T-cell (primary cell): ENCODE measurements around the gene RNF123. TPM values are rescaled to one million over a fixed set of nuclear protein-coding genes. Genes with fewer than 3 reads are reported as not detected.

Experiments
- ATAC-seq, 4 experiments: fragments of 200-7000 bp in 3 of 4; fragments of 150-1000 bp in 1 of 4; cut with Tn5 transposase; replicated peaks in 1 of 4; 1 replicate in 3 of 4; 2 replicates in 1 of 4; pipeline ENCODE4 v1.10.0; 2021; ENCODE audit warnings: moderate library complexity in 3 of 4, mild to moderate bottlenecking in 2 of 4, moderate number of reproducible peaks in 1 of 4
- CTCF ChIA-PET, 2 donors: fragments of 300-600 bp; sonication (Branson Sonifier 250); formaldehyde crosslinking; loops; one replicate each; lab custom pipeline; 2022; ENCODE audit warnings: antibody characterized with exemption in 2 of 2; lab: Charles Lee
- POLR2A ChIA-PET, 2 donors: fragments of 300-600 bp; sonication (Branson Sonifier 250); formaldehyde crosslinking; loops; one replicate each; lab custom pipeline; 2022; ENCODE audit warnings: antibody characterized with exemption in 2 of 2; lab: Charles Lee
- DNase-seq, 35 experiments: peaks; one replicate each; pipeline versions ENCODE4 v3.0.0 to v3.0.0-alpha.2; 2013 to 2023
- H3K27ac ChIP-seq: one replicate; pipeline ENCODE4 v1.5.1; 2013; ENCODE audit warnings: low read length
- H3K27me3 ChIP-seq, 2 experiments: replicated peaks in 1 of 2; 1 replicate in 1 of 2; 2 replicates in 1 of 2; pipeline versions ENCODE4 v1.6.1 to v1.7.0; 2013; ENCODE audit warnings: low read length in 1 of 2, mixed read lengths in 1 of 2; ENCODE audit not compliant: control insufficient read depth in 2 of 2, insufficient read depth in 2 of 2; ENCODE audit errors: extremely low read depth in 1 of 2
- H3K36me3 ChIP-seq, 2 donors: 1 replicate in 1 of 2; 2 replicates in 1 of 2; pipeline versions ENCODE4 v1.6.1 to v1.7.0; 2013; ENCODE audit warnings: low read length in 1 of 2; ENCODE audit not compliant: control insufficient read depth in 2 of 2, insufficient read depth in 1 of 2; ENCODE audit errors: extremely low read depth in 1 of 2
- H3K4me1 ChIP-seq, 2 experiments: 1 replicate in 1 of 2; 2 replicates in 1 of 2; pipeline versions ENCODE4 v1.6.1 to v1.7.0; 2013; ENCODE audit warnings: low read length in 2 of 2, mixed read lengths in 1 of 2; ENCODE audit not compliant: insufficient read depth in 2 of 2, control insufficient read depth in 1 of 2; ENCODE audit errors: extremely low read depth in 1 of 2
- H3K4me3 ChIP-seq, 2 donors: 1 replicate in 1 of 2; 2 replicates in 1 of 2; pipeline versions ENCODE4 v1.5.1 to v1.7.0; 2013; ENCODE audit warnings: mild to moderate bottlenecking in 2 of 2, low read length in 1 of 2, moderate library complexity in 1 of 2; ENCODE audit not compliant: control insufficient read depth in 1 of 2; ENCODE audit errors: extremely low read depth in 1 of 2
- H3K9me3 ChIP-seq: 2 replicates; pipeline ENCODE4 v1.7.0; 2013
- H3K27ac Mint-ChIP-seq, 2 donors: one replicate each; pipeline ENCODE4 v1.8.0; 2020 to 2021; ENCODE audit warnings: mild to moderate bottlenecking in 2 of 2, mixed read lengths in 2 of 2
- H3K27me3 Mint-ChIP-seq, 2 donors: one replicate each; pipeline ENCODE4 v1.8.0; 2021 to 2022; ENCODE audit warnings: mixed read lengths in 2 of 2
- H3K36me3 Mint-ChIP-seq: one replicate; pipeline ENCODE4 v1.8.0; 2021; ENCODE audit warnings: mixed read lengths
- H3K4me1 Mint-ChIP-seq, 3 donors: one replicate each; pipeline ENCODE4 v1.8.0; 2020 to 2022; ENCODE audit warnings: mixed read lengths in 3 of 3, mild to moderate bottlenecking in 1 of 3
- H3K4me3 Mint-ChIP-seq, 3 donors: one replicate each; pipeline ENCODE4 v1.8.0; 2020 to 2022; ENCODE audit warnings: mild to moderate bottlenecking in 3 of 3, mixed read lengths in 3 of 3, moderate library complexity in 3 of 3
- H3K9me3 Mint-ChIP-seq, 3 donors: one replicate each; pipeline ENCODE4 v1.8.0; 2020 to 2022; ENCODE audit warnings: mixed read lengths in 3 of 3
- WGBS: methylation state at CpG from one replicate; pipeline ENCODE4 v1.1.5; 2013; ENCODE audit warnings: missing lambda C conversion rate; ENCODE audit not compliant: insufficient coverage; 5-methylcytosine and 5-hydroxymethylcytosine counted together
- total RNA-seq, 35 experiments: library from RNA in 6 of 35; stranded (reverse) in 6 of 35; fragments of 120-200 nt in 1 of 35; gene quantifications; one replicate each; pipeline versions ENCODE4 v1.2.1 to v1.2.4 and lab custom pipeline; 2013 to 2026

RNF123 gene
- total RNA-seq, 5 donors from 2014 or later (not counting 1 experiment from before 2014, with no cell fraction given): 40.9 to 79.8 (median 72.8) TPM

DNA sequence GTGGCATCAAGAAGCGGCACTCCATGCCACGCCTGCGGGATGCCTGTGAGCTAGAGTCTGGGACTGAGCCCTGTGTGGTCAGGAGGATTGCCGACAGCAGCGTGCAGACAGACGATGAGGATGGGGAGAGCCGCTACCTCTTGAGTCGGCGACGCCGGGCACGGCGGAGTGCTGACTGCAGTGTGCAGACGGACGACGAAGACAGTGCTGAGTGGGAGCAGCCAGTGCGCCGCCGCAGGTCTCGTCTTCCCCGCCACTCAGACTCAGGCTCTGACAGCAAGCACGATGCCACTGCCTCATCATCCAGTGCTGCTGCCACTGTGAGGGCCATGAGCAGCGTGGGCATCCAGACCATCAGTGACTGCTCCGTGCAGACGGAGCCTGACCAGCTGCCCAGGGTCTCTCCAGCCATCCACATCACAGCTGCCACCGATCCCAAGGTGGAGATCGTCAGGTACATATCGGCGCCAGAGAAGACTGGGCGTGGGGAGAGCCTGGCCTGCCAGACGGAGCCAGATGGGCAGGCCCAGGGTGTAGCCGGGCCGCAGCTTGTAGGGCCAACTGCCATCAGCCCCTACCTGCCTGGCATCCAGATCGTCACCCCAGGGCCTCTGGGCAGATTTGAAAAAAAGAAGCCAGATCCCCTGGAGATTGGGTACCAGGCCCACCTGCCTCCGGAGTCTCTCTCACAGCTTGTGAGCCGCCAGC is 32.0 kb upstream of the RNF123 start:
- Mint-ChIP-seq H3K4me1 (peaks cover 0 to 4% (median 0%) of the 10 kb centered on the region in 3 donors), H3K27ac (no peak overlapping the region), H3K36me3 (no peaks in the 10 kb centered on the region), H3K4me3 (no peak overlapping the region), H3K9me3 (no peaks in the 10 kb centered on the region), H3K27me3 (peaks cover 4 to 17% of the 10 kb centered on the region in 2 donors)
- 91% methylated on average over 36 of the region's 36 CpGs for WGBS
- H3K9me3 ChIP-seq: no peaks in the 10 kb centered on the region
- POLR2A ChIA-PET: no interaction called here
- CTCF ChIA-PET: no interaction called here
- no peaks in the 10 kb centered on the region for H3K36me3 ChIP-seq
- DNase-seq (no peak), ATAC-seq (no peak)
- H3K4me3 ChIP-seq: no peak overlapping the region
- H3K27ac ChIP-seq: no peak overlapping the region
- H3K4me1 ChIP-seq: no peaks in the 10 kb centered on the region
- peaks cover 0 to 35% of the 10 kb centered on the region in 2 experiments for H3K27me3 ChIP-seq

DNA sequence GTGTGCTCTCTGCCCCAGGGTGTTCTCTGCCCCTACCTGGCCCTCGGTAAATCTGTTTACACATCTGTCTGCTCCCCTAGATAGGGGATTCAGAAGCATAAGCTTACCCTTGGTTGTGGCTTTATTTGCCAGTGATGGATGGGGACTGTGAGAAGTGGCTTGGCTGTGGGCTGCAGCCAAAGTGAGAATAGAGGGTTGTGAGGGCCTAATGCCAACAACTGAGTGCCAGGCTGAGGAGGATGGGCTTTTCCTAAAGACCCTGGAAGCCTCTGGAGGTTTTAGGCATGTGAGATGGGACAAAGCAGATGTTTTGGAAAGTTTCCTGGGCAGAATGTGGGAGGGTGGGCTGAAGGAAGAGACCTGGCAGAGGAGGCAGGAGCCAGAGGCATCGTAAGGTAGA is 30.6 kb upstream of the RNF123 start:
- 78% methylated on average over 1 of the region's 2 CpGs for WGBS
- Histone ChIP-seq H3K9me3 (no peaks in the 10 kb centered on the region), H3K4me1 (no peaks in the 10 kb centered on the region), H3K36me3 (no peaks in the 10 kb centered on the region), H3K27me3 (peaks cover 0 to 44% of the 10 kb centered on the region in 2 experiments), H3K27ac (no peak overlapping the region), H3K4me3 (no peak overlapping the region)
- ChIA-PET POLR2A (no interaction called here), CTCF (no interaction called here)
- H3K27ac Mint-ChIP-seq: no peak overlapping the region
- no peaks in the 10 kb centered on the region for H3K9me3 Mint-ChIP-seq
- H3K27me3 Mint-ChIP-seq: peaks cover 4 to 17% of the 10 kb centered on the region in 2 donors
- DNase-seq (no peak), ATAC-seq (no peak)
- no peak overlapping the region for H3K4me3 Mint-ChIP-seq
- H3K4me1 Mint-ChIP-seq: peaks cover 0 to 4% (median 0%) of the 10 kb centered on the region in 3 donors
- no peaks in the 10 kb centered on the region for H3K36me3 Mint-ChIP-seq

DNA sequence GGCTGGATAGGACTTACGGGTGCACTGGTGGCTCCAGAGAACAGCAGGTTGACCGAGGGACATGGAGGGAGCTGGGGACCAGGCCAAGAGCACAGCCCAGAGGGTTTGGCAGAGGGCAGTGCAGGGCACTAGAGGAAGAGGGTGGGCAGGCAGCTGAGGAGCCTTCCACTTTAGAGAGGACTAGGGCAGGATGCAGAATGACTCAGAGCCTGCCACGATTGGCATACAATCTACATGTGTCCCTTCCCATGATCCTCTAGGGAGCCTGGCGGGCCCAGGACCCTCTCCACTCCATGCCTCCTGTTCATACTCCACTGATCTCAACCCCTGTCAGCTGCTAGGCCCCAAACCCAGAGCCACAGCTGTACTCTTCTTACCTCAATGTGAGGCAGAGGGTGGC is 29.6 kb upstream of the RNF123 start:
- peaks cover 4 to 13% of the 10 kb centered on the region in 2 donors for H3K27me3 Mint-ChIP-seq
- Histone ChIP-seq H3K4me1 (no peaks in the 10 kb centered on the region), H3K9me3 (no peaks in the 10 kb centered on the region), H3K4me3 (no peak overlapping the region), H3K27ac (no peak overlapping the region), H3K27me3 (peaks cover 0 to 50% of the 10 kb centered on the region in 2 experiments), H3K36me3 (no peaks in the 10 kb centered on the region)
- no peaks in the 10 kb centered on the region for H3K36me3 Mint-ChIP-seq
- H3K27ac Mint-ChIP-seq: no peak overlapping the region
- POLR2A ChIA-PET: no interaction called here
- no peak for DNase-seq
- CTCF ChIA-PET: no interaction called here
- no peak overlapping the region for H3K4me3 Mint-ChIP-seq
- H3K4me1 Mint-ChIP-seq: peaks cover 0 to 3% (median 0%) of the 10 kb centered on the region in 3 donors
- no peak for ATAC-seq
- no peaks in the 10 kb centered on the region for H3K9me3 Mint-ChIP-seq
- 48% methylated on average over 4 of the region's 4 CpGs for WGBS

DNA sequence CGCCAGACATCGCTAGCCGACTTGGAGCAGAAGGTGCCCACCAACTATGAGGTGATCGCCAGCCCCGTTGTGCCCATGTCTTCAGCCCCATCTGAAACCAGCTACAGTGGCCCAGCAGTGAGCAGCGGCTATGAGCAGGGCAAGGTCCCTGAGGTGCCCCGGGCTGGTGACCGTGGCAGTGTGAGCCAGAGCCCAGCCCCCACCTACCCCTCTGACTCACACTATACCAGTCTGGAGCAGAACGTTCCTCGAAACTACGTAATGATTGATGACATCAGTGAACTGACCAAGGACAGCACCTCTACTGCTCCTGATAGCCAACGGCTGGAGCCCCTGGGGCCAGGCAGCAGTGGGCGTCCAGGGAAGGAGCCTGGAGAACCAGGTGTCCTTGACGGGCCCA is 28.1 kb upstream of the RNF123 start:
- Histone ChIP-seq H3K27ac (no peak overlapping the region), H3K27me3 (peaks cover 0 to 50% of the 10 kb centered on the region in 2 experiments), H3K36me3 (no peaks in the 10 kb centered on the region), H3K4me1 (no peaks in the 10 kb centered on the region), H3K9me3 (no peaks in the 10 kb centered on the region), H3K4me3 (no peak overlapping the region)
- Mint-ChIP-seq H3K27ac (no peak overlapping the region), H3K9me3 (no peaks in the 10 kb centered on the region), H3K27me3 (peaks cover 3 to 10% of the 10 kb centered on the region in 2 donors), H3K36me3 (no peaks in the 10 kb centered on the region), H3K4me3 (no peak overlapping the region), H3K4me1 (peaks cover 0 to 3% (median 0%) of the 10 kb centered on the region in 3 donors)
- ChIA-PET CTCF (no interaction called here), POLR2A (no interaction called here)
- 91% methylated on average over 14 of the region's 14 CpGs for WGBS
- DNase-seq: no peak
- no peak for ATAC-seq

DNA sequence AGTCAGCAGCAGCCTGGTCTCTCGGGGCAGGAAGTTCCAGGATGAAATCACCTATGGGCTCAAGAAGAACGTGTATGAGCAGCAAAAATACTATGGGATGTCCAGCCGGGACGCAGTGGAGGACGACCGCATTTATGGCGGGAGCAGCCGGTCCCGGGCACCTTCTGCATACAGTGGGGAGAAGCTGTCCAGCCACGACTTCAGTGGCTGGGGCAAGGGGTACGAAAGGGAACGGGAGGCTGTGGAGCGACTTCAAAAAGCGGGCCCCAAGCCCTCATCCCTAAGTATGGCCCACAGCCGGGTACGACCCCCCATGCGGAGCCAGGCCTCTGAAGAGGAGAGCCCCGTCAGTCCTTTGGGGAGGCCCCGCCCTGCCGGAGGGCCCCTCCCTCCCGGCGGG is 27.3 kb upstream of the RNF123 start:
- H3K9me3 ChIP-seq: no peaks in the 10 kb centered on the region
- CTCF ChIA-PET: no interaction called here
- no peaks in the 10 kb centered on the region for H3K4me1 ChIP-seq
- Mint-ChIP-seq H3K4me3 (no peak overlapping the region), H3K4me1 (no peaks in the 10 kb centered on the region), H3K36me3 (no peaks in the 10 kb centered on the region), H3K27me3 (peaks cover 0 to 7% of the 10 kb centered on the region in 2 donors), H3K9me3 (no peaks in the 10 kb centered on the region), H3K27ac (no peak overlapping the region)
- no peaks in the 10 kb centered on the region for H3K36me3 ChIP-seq
- no peak overlapping the region for H3K4me3 ChIP-seq
- DNase-seq: no peak
- ATAC-seq: no peak
- peaks cover 0 to 45% of the 10 kb centered on the region in 2 experiments for H3K27me3 ChIP-seq
- POLR2A ChIA-PET: no interaction called here
- WGBS: 86% methylated on average over 19 of the region's 22 CpGs
- H3K27ac ChIP-seq: no peak overlapping the region

DNA sequence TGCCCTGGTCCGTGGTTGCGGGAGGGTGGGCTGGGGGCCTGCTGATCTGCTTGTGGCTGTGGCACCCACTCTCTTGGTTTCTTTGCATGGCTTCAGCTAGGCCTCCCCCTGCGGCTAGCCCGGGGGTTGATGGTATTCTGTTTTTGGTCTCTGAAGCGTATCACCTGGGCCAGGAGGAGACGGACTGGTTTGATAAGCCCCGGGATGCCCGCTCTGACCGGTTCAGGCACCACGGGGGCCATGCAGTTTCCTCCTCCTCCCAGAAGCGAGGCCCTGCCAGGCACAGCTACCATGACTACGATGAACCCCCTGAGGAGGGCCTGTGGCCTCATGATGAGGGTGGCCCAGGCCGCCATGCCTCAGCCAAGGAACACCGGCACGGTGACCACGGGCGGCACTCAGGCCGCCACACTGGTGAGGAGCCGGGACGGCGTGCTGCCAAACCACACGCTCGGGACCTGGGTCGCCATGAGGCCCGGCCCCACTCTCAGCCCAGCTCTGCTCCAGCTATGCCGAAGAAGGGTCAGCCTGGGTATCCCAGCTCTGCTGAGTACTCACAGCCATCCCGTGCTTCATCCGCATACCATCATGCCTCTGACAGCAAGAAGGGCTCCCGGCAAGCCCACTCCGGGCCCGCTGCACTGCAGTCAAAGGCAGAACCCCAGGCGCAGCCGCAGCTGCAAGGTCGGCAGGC is 26.5 kb upstream of the RNF123 start:
- no peak overlapping the region for H3K27ac Mint-ChIP-seq
- no peak for ATAC-seq
- no peak overlapping the region for H3K4me3 ChIP-seq
- CTCF ChIA-PET: interaction anchor here in 1 of 2 donors (0.5 kb wide), 1 partner anchor 98 kb away, joined by 3 read pairs; no protein-coding TSS in a partner anchor
- 92% methylated on average over 29 of the region's 34 CpGs for WGBS
- no peak for DNase-seq
- no peak overlapping the region for H3K4me3 Mint-ChIP-seq
- no peaks in the 10 kb centered on the region for H3K4me1 Mint-ChIP-seq
- H3K9me3 Mint-ChIP-seq: no peaks in the 10 kb centered on the region
- H3K27ac ChIP-seq: no peak overlapping the region
- no peaks in the 10 kb centered on the region for H3K4me1 ChIP-seq
- POLR2A ChIA-PET: no interaction called here
- peaks cover 0 to 3% of the 10 kb centered on the region in 2 donors for H3K27me3 Mint-ChIP-seq
- no peaks in the 10 kb centered on the region for H3K36me3 Mint-ChIP-seq
- no peaks in the 10 kb centered on the region for H3K36me3 ChIP-seq
- peaks cover 0 to 48% of the 10 kb centered on the region in 2 experiments for H3K27me3 ChIP-seq
- no peaks in the 10 kb centered on the region for H3K9me3 ChIP-seq
